Activated naive CD8-positive, alpha-beta T cell (primary cell): ENCODE measurements around the gene NDUFS2.

Experiments
- H3K27ac Mint-ChIP-seq: one replicate; pipeline ENCODE4 v1.8.0; 2021; ENCODE audit warnings: mixed read lengths
- H3K27me3 Mint-ChIP-seq: one replicate; pipeline ENCODE4 v1.8.0; 2021; ENCODE audit warnings: mixed read lengths
- H3K36me3 Mint-ChIP-seq: one replicate; pipeline ENCODE4 v1.8.0; 2021; ENCODE audit warnings: mixed read lengths
- H3K4me1 Mint-ChIP-seq: one replicate; pipeline ENCODE4 v1.8.0; 2021; ENCODE audit warnings: low read depth, mixed read lengths
- H3K4me3 Mint-ChIP-seq: one replicate; pipeline ENCODE4 v1.8.0; 2021; ENCODE audit warnings: mild to moderate bottlenecking, mixed read lengths
- H3K9me3 Mint-ChIP-seq: one replicate; pipeline ENCODE4 v1.8.0; 2021; ENCODE audit warnings: low read depth, mixed read lengths

Gene NDUFS2

DNA sequence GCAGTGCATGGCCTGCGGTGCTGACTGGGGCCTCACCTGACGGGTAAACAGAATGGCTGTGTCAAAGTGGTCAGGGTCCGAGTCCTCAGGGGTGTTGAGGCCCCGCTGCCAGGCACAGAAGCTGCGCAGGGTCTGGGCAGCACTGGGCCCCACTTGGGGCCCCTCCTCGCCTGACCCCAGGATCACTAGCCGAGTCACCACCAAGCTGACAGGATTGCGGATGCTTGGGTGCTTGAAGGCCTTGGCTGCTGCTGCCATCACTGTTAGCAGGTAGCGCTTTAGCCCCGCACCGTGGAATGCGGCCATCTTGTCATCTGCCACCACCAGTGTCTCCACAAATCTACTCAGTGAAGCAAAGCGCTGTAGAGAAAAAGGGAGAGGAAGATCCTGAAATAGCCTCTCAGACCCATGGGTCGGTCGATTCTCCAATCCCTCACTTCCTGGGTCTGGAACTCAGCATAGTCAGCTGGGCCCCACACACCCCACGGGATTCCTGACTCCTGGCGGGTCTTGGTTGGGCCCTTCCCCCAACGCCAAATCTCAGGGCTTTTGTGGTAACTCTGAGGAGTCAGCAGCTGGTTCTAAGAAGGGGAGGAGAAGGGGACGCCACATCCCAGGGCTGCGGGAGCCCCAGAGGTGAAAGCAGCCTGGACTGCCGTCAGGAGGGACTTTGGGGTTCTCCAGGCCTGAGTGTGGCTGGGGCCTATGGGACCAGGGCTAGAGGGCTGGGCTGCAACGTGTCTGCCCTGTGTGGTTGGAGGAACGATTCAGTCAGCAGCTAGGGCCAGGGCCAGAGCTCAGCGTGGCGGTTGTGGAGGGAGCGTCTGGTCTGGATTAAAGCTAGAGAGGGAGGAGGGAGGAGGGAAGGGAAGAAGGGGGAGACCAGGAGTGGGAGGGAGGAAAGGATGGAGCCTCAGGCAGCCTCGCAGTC is 5.4 kb upstream of the NDUFS2 start:
- Mint-ChIP-seq H3K9me3 (no peaks in the 10 kb centered on the region), H3K4me1 (peaks cover 53% of the 10 kb centered on the region), H3K27ac (no peak overlapping the region)

GRCh38 chr1:161197560-161198193 is 4.5 kb upstream of the NDUFS2 start:
- H3K36me3 Mint-ChIP-seq, result no peaks in the 10 kb centered on the region
- H3K27me3 Mint-ChIP-seq, result no peaks in the 10 kb centered on the region
- H3K27ac Mint-ChIP-seq, result no peak overlapping the region
- H3K9me3 Mint-ChIP-seq, result no peaks in the 10 kb centered on the region
- peaks cover 55% of the 10 kb centered on the region for H3K4me1 Mint-ChIP-seq
- H3K4me3 Mint-ChIP-seq, result no peak overlapping the region

More for the DNA sequence above, 5.4 kb upstream of the NDUFS2 start:
- Mint-ChIP-seq H3K36me3 (no peaks in the 10 kb centered on the region), H3K27me3 (no peaks in the 10 kb centered on the region), H3K4me3 (no peak overlapping the region)

GRCh38 chr1:161198194-161198896 is 3.8 kb upstream of the NDUFS2 start:
- Mint-ChIP-seq H3K4me1 (peaks cover 55% of the 10 kb centered on the region), H3K36me3 (no peaks in the 10 kb centered on the region), H3K27ac (no peak overlapping the region), H3K4me3 (no peak overlapping the region), H3K9me3 (no peaks in the 10 kb centered on the region), H3K27me3 (no peaks in the 10 kb centered on the region)

DNA sequence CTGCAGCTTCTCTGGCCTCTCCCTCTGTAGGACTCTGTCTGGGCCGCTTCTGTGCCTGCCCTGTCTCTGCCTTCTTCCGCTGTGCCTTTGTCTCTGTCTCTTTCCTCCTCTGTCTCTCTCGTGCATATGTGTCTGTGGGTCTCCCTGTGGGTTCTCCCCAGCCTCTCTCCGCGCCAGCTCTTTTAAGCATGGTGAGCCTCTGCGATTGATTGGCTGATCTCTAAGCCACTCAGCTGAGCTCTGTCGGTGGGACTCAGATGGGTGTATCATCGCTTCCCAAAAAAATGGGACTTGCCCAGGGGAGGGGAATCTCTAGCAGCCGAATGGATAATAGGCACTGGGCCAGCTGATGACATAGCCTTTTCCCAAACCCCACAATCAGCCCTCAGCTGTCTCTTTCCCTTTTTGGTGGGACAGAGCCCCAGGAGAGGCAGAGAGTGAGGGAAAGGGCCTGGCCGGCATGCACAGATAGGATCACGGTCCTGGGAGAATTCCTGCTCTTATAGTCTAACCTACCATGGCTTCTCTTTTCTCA is 3.2 kb upstream of the NDUFS2 start, which contains the start of gene ADAMTS4:
ADAMTS4 (minus strand) TSS at position 158 of the 535 bp plus-strand sequence. CDS start 427 bp downstream, outside the sequence.
- peaks cover under 1% of the 10 kb centered on the region for H3K36me3 Mint-ChIP-seq
- peak within 1 kb of the TSS; percentile 48 for H3K4me3 Mint-ChIP-seq
- H3K9me3 Mint-ChIP-seq, result no peaks in the 10 kb centered on the region
- peaks cover 61% of the 10 kb centered on the region for H3K4me1 Mint-ChIP-seq
- H3K27me3 Mint-ChIP-seq, result no peaks in the 10 kb centered on the region
- peak within 1 kb of the TSS; percentile 95 for H3K27ac Mint-ChIP-seq

DNA sequence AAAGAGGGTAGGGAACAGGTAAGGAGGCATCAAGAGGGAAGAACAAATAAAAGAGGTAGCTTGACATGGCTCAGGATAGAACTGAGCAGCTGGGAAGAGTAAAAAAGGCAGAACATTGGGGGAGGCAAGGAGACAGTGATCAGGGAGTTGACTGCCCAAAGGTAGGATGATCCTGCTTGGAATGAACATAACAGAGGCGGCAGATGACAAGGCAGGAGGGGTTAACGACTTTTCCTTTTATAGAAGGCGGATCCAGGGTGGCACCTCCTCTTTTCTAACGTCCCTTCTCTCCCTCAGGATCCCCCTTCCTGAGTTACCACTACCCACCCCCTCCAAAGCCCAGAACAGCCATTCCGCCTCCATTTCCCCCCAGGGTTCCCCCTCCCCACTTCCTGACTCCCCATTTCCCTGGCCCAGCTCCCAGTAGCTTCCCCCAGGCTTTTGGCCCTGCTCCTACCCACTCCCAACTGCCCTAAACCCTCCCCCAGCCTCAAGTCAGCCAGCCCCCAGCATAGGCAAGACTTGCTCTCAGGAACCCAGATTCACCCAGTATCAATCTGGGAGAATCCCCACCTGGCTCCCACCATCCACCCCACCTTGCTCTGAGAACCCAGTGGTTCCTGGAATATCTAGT is 2.5 kb upstream of the NDUFS2 start:
- peak overlapping the region; percentile 95 for H3K27ac Mint-ChIP-seq
- peaks cover 6% of the 10 kb centered on the region for H3K36me3 Mint-ChIP-seq
- peaks cover 64% of the 10 kb centered on the region for H3K4me1 Mint-ChIP-seq
- no peaks in the 10 kb centered on the region for H3K27me3 Mint-ChIP-seq
- peak overlapping the region; percentile 94 for H3K4me3 Mint-ChIP-seq
- H3K9me3 Mint-ChIP-seq, result no peaks in the 10 kb centered on the region

GRCh38 chr1:161200421-161200991 is 1.7 kb upstream of the NDUFS2 start:
- Mint-ChIP-seq H3K27me3 (no peaks in the 10 kb centered on the region), H3K4me3 (peak overlapping the region; percentile 94), H3K4me1 (peaks cover 63% of the 10 kb centered on the region), H3K9me3 (no peaks in the 10 kb centered on the region), H3K36me3 (peaks cover 9% of the 10 kb centered on the region), H3K27ac (peak overlapping the region; percentile 95)

- Mint-ChIP-seq H3K9me3 (no peaks in the 10 kb centered on the region), H3K36me3 (peaks cover 9% of the 10 kb centered on the region), H3K4me1 (peaks cover 66% of the 10 kb centered on the region), H3K4me3 (peak overlapping the region; percentile 94), H3K27ac (peak overlapping the region; percentile 95), H3K27me3 (no peaks in the 10 kb centered on the region)
Observed at GRCh38 chr1:161200992-161201835, 953 bp upstream of the NDUFS2 start.

- Mint-ChIP-seq H3K4me3 (no peak overlapping the region), H3K27me3 (no peaks in the 10 kb centered on the region), H3K9me3 (no peaks in the 10 kb centered on the region), H3K27ac (peak overlapping the region; percentile 80), H3K36me3 (peaks cover 14% of the 10 kb centered on the region), H3K4me1 (peaks cover 58% of the 10 kb centered on the region)
Observed at GRCh38 chr1:161206411-161207140, 4.4 kb downstream of the NDUFS2 start.

DNA sequence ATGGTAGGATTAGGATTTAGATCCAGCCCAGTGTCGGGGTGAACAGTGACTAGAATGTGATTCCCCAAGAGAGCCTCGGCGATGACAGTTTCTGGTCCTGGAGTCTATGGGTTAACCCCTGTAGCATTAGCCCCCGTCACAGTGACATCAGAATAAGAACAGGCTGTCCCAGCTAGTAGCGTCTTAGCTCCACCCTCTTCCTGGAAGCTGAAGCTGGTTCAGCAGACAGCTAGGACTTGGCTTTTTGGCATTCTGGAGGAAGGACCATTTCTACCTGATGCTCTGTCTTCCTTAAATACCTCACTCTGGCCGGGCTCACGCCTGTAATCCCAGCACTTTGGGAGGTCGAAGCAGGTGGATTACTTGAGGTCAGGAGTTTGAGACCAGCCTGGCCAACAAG is 5.0 kb downstream of the NDUFS2 start:
- Mint-ChIP-seq H3K36me3 (peaks cover 14% of the 10 kb centered on the region), H3K27ac (no peak overlapping the region)

DNA sequence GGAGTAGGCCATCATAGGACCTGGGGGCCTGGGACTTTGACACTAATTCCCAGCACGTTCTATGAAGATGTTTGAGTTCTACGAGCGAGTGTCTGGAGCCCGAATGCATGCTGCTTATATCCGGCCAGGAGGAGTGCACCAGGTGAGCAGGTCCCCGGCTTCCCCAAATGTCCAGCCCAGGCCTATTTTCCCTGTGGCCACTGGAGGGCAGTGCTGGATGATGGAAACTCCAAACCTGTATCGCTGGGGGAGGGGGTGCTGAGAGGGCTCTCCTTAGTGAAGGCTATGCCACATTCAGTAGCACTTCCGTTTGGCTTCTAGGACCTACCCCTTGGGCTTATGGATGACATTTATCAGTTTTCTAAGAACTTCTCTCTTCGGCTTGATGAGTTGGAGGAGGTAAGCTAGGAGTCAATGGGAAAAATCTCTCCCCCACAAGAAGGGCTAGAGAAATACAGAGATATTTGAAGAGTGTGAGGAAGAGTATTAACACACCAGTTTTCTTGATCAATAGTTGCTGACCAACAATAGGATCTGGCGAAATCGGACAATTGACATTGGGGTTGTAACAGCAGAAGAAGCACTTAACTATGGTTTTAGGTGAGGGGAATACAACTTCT is 7.7 kb downstream of the NDUFS2 start:
- Mint-ChIP-seq H3K9me3 (no peaks in the 10 kb centered on the region), H3K4me3 (no peak overlapping the region), H3K27me3 (no peaks in the 10 kb centered on the region), H3K27ac (peak overlapping the region; percentile 79), H3K36me3 (peaks cover 17% of the 10 kb centered on the region), H3K4me1 (peaks cover 36% of the 10 kb centered on the region)

More for the DNA sequence above, 5.0 kb downstream of the NDUFS2 start:
- Mint-ChIP-seq H3K9me3 (no peaks in the 10 kb centered on the region), H3K4me1 (peaks cover 53% of the 10 kb centered on the region), H3K4me3 (no peak overlapping the region), H3K27me3 (no peaks in the 10 kb centered on the region)

- Mint-ChIP-seq H3K4me1 (peaks cover 50% of the 10 kb centered on the region), H3K27me3 (no peaks in the 10 kb centered on the region), H3K27ac (peak overlapping the region; percentile 47), H3K4me3 (no peak overlapping the region), H3K36me3 (peaks cover 12% of the 10 kb centered on the region), H3K9me3 (no peaks in the 10 kb centered on the region)
Observed at GRCh38 chr1:161214369-161214768, 12.2 kb downstream of the NDUFS2 start.

- Mint-ChIP-seq H3K4me3 (peak within 1 kb of the TSS; percentile 22), H3K27me3 (no peaks in the 10 kb centered on the region), H3K9me3 (no peaks in the 10 kb centered on the region), H3K36me3 (peaks cover 9% of the 10 kb centered on the region), H3K27ac (peak within 1 kb of the TSS; percentile 55), H3K4me1 (peaks cover 50% of the 10 kb centered on the region)
Observed at GRCh38 chr1:161215076-161215475, 12.9 kb downstream of the NDUFS2 start, which contains the start of gene FCER1G. FCER1G (plus strand) TSS chr1:161215295; CDS start chr1:161215322, 27 bp downstream.
